Activated naive CD8-positive, alpha-beta T cell treated with anti-CD3 and anti-CD28 coated beads, Interleukin-2, amount 50 U/mL, for 24 hours (primary cell): ENCODE results near the gene KCNJ10.
A peak's percentile ranks its signal among the peaks of the same experiment; 100 is the strongest.

Source experiments
- ATAC-seq: fragments of 150-1000 bp; cut with Tn5 transposase; one replicate; pipeline ENCODE4 v1.10.0; 2021
- DNase-seq: peaks from one replicate; pipeline ENCODE4 v3.0.0; 2021
- H3K27ac Mint-ChIP-seq: one replicate; pipeline ENCODE4 v1.8.0; 2021; ENCODE audit warnings: mild to moderate bottlenecking, mixed read lengths
- H3K27me3 Mint-ChIP-seq: one replicate; pipeline ENCODE4 v1.8.0; 2021; ENCODE audit warnings: mixed read lengths
- H3K36me3 Mint-ChIP-seq: one replicate; pipeline ENCODE4 v1.8.0; 2021; ENCODE audit warnings: low read depth, mixed read lengths
- H3K4me1 Mint-ChIP-seq: one replicate; pipeline ENCODE4 v1.8.0; 2021; ENCODE audit warnings: mixed read lengths
- H3K4me3 Mint-ChIP-seq: one replicate; pipeline ENCODE4 v1.8.0; 2021; ENCODE audit warnings: mild to moderate bottlenecking, moderate library complexity, mixed read lengths
- H3K9me3 Mint-ChIP-seq: one replicate; pipeline ENCODE4 v1.8.0; 2021; ENCODE audit warnings: mixed read lengths

KCNJ10 gene

DNA sequence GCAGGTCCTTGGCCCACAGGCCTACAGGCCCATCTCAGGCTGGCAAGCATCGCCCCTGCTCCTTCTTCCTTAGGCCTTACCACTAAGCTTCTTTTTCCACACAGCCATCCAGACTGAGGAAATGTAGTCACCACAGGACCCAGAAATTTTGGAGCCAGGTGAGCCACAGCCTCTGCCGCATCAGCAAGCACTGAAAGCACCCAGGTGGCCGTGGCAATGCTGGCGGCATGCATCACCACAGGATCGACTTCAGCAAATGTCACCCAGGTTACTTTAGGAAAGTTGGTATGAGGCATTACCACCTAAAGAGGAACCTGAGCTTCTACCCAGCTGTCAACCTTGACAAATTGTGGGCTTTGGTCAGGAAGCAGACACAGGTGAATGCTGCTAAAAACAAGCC is 49.8 kb downstream of the KCNJ10 start:
- H3K4me3 Mint-ChIP-seq = no peak overlapping the region

GRCh38 chr1:160018900-160019299 is 51.1 kb downstream of the KCNJ10 start:
- H3K4me1 Mint-ChIP-seq = peaks cover 4% of the 10 kb centered on the region
- H3K27me3 Mint-ChIP-seq = peaks cover 7% of the 10 kb centered on the region
- ATAC-seq = peak; percentile 57
- H3K36me3 Mint-ChIP-seq = no peaks in the 10 kb centered on the region
- no peak overlapping the region for H3K27ac Mint-ChIP-seq
- DNase-seq = no peak
- H3K9me3 Mint-ChIP-seq = no peaks in the 10 kb centered on the region
- H3K4me3 Mint-ChIP-seq = no peak overlapping the region

More for the DNA sequence above, 49.8 kb downstream of the KCNJ10 start:
- Mint-ChIP-seq H3K27ac (no peak overlapping the region), H3K9me3 (no peaks in the 10 kb centered on the region), H3K36me3 (no peaks in the 10 kb centered on the region), H3K27me3 (peaks cover 7% of the 10 kb centered on the region), H3K4me1 (peaks cover 4% of the 10 kb centered on the region)
- DNase-seq (no peak), ATAC-seq (no peak)

GRCh38 chr1:160018347-160018746 is 51.6 kb downstream of the KCNJ10 start:
- H3K4me1 Mint-ChIP-seq = peaks cover 4% of the 10 kb centered on the region
- no peaks in the 10 kb centered on the region for H3K36me3 Mint-ChIP-seq
- H3K27ac Mint-ChIP-seq = no peak overlapping the region
- H3K27me3 Mint-ChIP-seq = peaks cover 7% of the 10 kb centered on the region
- DNase-seq (no peak), ATAC-seq (no peak)
- no peaks in the 10 kb centered on the region for H3K9me3 Mint-ChIP-seq
- H3K4me3 Mint-ChIP-seq = no peak overlapping the region

DNA sequence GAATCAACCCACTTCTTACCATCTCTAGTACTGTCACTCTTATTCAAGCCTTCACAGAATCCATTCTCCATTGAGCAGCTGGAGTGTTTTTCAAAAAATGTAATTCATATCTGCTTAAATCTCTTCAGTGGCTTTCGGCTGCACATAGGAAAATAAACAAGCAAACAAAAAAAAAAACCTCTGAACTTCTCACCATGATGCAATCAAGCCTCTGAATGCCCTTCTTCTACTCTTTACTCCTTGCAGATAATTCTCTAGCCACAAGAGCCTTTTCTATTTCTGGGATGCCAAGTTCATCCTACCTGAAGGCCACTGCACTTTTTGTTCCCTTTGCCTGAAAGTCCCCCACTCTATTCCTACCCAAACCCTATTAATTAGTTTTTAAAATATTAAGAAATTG is 52.4 kb downstream of the KCNJ10 start:
- DNase-seq (no peak), ATAC-seq (no peak)
- Mint-ChIP-seq H3K27ac (no peak overlapping the region), H3K4me1 (peaks cover 4% of the 10 kb centered on the region), H3K27me3 (peaks cover 7% of the 10 kb centered on the region), H3K4me3 (no peak overlapping the region), H3K36me3 (no peaks in the 10 kb centered on the region), H3K9me3 (no peaks in the 10 kb centered on the region)

DNA sequence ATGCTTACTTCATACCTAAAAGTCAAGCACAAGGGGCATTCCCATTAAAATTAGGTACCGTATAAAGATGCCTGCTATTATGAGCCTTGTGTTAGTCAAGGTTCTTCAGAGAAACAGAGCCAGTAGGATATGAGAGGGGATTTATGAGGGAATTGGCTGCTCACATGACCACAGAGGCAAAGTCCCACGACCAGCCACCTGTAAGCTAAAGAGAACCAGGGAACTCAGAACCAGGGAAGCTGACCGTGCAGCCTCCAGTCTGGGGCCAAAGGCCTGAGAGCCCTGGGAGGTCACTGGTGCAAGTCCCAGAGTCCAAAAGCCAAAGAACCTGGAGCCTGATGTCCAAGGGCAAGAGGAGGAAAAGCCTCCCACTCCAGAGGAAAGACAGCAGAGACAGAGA is 58.2 kb downstream of the KCNJ10 start:
- H3K4me3 Mint-ChIP-seq = no peak overlapping the region
- no peaks in the 10 kb centered on the region for H3K36me3 Mint-ChIP-seq
- H3K4me1 Mint-ChIP-seq = no peaks in the 10 kb centered on the region
- peaks cover 2% of the 10 kb centered on the region for H3K27me3 Mint-ChIP-seq
- no peak overlapping the region for H3K27ac Mint-ChIP-seq
- H3K9me3 Mint-ChIP-seq = no peaks in the 10 kb centered on the region
- no peak for ATAC-seq
- no peak for DNase-seq

- no peaks in the 10 kb centered on the region for H3K9me3 Mint-ChIP-seq
- ATAC-seq (no peak), DNase-seq (no peak)
- H3K27ac Mint-ChIP-seq = no peak overlapping the region
- peaks cover 2% of the 10 kb centered on the region for H3K27me3 Mint-ChIP-seq
- no peaks in the 10 kb centered on the region for H3K36me3 Mint-ChIP-seq
- no peaks in the 10 kb centered on the region for H3K4me1 Mint-ChIP-seq
- no peak overlapping the region for H3K4me3 Mint-ChIP-seq
These were observed 60.2 kb downstream of the KCNJ10 start for GRCh38 chr1:160009801-160010200.

DNA sequence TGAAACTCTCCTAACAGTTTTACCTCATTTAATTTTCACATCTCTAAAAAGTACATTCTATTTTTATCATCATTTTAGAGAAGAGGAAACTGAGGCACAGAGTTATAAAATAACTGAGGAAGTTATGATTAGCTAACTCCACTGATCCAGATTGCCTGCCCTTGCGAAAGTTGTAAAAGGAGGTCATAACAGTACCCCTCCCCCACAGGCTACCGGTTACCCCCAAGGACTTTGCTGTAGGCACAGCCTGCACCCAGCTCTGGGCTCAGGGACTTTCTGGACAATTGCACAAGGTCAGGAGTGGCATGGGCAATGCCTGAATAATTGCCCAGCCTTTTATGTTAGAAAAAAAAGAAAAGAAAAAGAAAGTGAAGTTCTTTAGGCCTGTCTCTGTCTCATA is 60.9 kb downstream of the KCNJ10 start:
- ATAC-seq = no peak
- no peaks in the 10 kb centered on the region for H3K36me3 Mint-ChIP-seq

DNA sequence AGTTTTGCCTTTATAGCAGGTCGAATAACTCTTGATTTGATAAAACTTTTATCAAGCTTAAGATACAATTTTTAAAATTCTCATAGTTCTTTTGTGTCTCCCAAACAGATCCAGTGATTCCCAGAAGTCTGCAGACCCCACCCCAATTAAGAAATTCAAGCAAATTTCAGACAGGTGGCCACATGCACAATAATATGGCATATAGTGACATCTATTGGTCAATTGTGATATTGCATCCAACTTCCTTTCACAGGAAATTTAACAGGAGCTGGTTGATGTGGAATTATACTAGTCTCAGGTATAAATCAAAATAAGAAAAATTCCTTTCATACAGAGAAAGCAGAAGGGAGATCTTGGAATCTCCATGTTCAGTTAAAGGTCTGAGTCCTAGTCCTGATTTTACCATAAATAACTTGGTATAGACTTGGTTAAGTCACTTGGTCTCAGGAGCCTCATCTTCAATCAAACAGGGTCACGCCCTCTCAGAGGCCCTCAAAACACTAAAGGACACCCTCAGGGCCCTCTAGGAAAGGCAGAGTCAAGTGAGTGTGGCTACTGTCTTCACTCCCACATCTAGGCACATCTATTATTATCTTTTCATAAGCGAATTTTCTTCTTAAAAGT is 62.3 kb downstream of the KCNJ10 start:
- Mint-ChIP-seq H3K4me3 (no peak overlapping the region), H3K27me3 (peaks cover 2% of the 10 kb centered on the region), H3K9me3 (no peaks in the 10 kb centered on the region), H3K4me1 (no peaks in the 10 kb centered on the region), H3K36me3 (no peaks in the 10 kb centered on the region), H3K27ac (no peak overlapping the region)
- DNase-seq (no peak), ATAC-seq (no peak)

More for the DNA sequence above, 60.9 kb downstream of the KCNJ10 start:
- H3K27ac Mint-ChIP-seq = no peak overlapping the region
- DNase-seq = no peak
- no peaks in the 10 kb centered on the region for H3K4me1 Mint-ChIP-seq
- H3K27me3 Mint-ChIP-seq = peaks cover 2% of the 10 kb centered on the region
- H3K4me3 Mint-ChIP-seq = no peak overlapping the region
- H3K9me3 Mint-ChIP-seq = no peaks in the 10 kb centered on the region

DNA sequence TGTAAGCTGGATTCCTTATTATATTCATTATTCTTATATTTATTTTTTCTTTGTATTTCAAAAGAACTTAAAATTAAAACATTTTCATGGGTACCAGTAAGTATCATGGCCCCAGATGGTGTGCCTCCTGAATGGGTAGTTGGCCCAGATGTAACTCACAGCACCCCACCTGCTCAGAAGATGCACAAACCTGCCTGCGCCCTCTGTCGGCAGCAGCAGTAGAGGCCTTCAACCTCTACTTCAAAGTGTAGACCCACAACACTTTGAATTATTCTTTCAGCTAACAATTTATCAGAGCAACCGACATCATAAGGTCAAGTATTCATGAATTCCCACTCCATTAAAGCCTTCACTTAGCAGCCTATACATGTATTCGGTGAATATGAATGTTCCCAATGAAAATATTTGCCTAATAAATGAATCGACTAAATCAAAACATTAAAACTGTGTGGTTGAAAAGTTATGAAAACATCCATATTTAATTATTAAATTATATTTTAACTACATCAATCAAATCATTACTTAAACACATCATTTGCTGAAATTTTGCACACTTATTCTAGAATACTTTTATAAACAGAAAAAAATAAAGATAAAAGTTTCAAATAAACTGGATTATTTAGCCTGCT is 63.5 kb downstream of the KCNJ10 start:
- H3K27me3 Mint-ChIP-seq = no peaks in the 10 kb centered on the region
- H3K4me3 Mint-ChIP-seq = no peak overlapping the region
- peak; percentile 74 for DNase-seq
- no peaks in the 10 kb centered on the region for H3K36me3 Mint-ChIP-seq
- no peaks in the 10 kb centered on the region for H3K4me1 Mint-ChIP-seq
- no peaks in the 10 kb centered on the region for H3K9me3 Mint-ChIP-seq
- no peak overlapping the region for H3K27ac Mint-ChIP-seq
- peak; percentile 75 for ATAC-seq

- no peak overlapping the region for H3K4me3 Mint-ChIP-seq
- no peak overlapping the region for H3K27ac Mint-ChIP-seq
- no peaks in the 10 kb centered on the region for H3K9me3 Mint-ChIP-seq
- H3K27me3 Mint-ChIP-seq = peaks cover 4% of the 10 kb centered on the region
- no peaks in the 10 kb centered on the region for H3K4me1 Mint-ChIP-seq
- ATAC-seq (no peak), DNase-seq (no peak)
- H3K36me3 Mint-ChIP-seq = no peaks in the 10 kb centered on the region
These were observed 64.9 kb downstream of the KCNJ10 start for GRCh38 chr1:160005070-160005469.

DNA sequence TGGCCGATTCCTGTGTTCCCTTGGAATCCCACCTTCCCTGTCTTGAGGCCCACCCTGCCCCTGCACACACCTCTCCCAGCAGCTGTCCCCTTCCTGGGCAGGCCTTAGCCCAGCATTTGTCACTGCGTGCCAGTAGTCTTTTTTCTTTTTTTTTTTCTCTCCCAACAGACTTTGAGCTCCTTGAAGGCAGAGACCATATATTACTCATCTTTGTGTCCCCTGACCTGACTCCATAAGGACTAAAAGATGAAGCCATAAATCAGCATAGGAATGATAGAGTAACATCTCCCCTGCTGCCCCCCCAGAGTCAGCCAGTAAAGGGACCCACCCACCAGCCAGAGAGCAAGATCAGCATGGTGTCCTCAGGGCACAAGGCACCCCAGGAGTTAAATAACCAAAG is 65.5 kb downstream of the KCNJ10 start:
- H3K27me3 Mint-ChIP-seq = peaks cover 4% of the 10 kb centered on the region
- DNase-seq (no peak), ATAC-seq (no peak)
- no peaks in the 10 kb centered on the region for H3K4me1 Mint-ChIP-seq
- H3K4me3 Mint-ChIP-seq = no peak overlapping the region
- H3K27ac Mint-ChIP-seq = no peak overlapping the region
- H3K9me3 Mint-ChIP-seq = no peaks in the 10 kb centered on the region
- no peaks in the 10 kb centered on the region for H3K36me3 Mint-ChIP-seq

- Mint-ChIP-seq H3K27ac (no peak overlapping the region), H3K9me3 (no peaks in the 10 kb centered on the region), H3K4me1 (no peaks in the 10 kb centered on the region), H3K36me3 (no peaks in the 10 kb centered on the region), H3K27me3 (peaks cover 7% of the 10 kb centered on the region), H3K4me3 (no peak overlapping the region)
- DNase-seq = no peak
- no peak for ATAC-seq
These were observed 66.0 kb downstream of the KCNJ10 start for GRCh38 chr1:160004001-160004400.

DNA sequence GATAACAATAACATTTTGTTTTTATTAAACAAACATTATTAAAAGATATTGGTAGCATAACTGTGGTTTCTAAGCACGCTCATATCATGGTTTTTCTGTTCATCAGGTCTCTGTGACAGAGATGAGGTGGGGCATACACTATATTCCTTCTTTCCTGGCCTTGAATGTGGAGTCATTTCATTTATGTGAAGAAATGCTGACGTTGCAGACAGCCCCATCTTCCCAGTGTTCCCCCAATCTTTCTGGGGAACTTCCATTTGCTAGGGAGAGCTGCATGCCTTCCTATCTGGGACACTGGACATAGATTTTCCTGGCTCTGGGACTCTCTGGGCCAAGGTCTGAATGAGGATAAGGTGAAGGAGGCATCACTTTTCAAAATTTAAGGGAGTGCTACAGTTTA is 68.5 kb downstream of the KCNJ10 start:
- no peaks in the 10 kb centered on the region for H3K4me1 Mint-ChIP-seq
- no peaks in the 10 kb centered on the region for H3K36me3 Mint-ChIP-seq
- H3K4me3 Mint-ChIP-seq = no peak overlapping the region
- ATAC-seq (no peak), DNase-seq (no peak)
- no peaks in the 10 kb centered on the region for H3K9me3 Mint-ChIP-seq
- H3K27ac Mint-ChIP-seq = no peak overlapping the region
- H3K27me3 Mint-ChIP-seq = peaks cover 15% of the 10 kb centered on the region

- no peak for DNase-seq
- peaks cover 16% of the 10 kb centered on the region for H3K27me3 Mint-ChIP-seq
- H3K36me3 Mint-ChIP-seq = no peaks in the 10 kb centered on the region
- no peaks in the 10 kb centered on the region for H3K9me3 Mint-ChIP-seq
- no peak overlapping the region for H3K27ac Mint-ChIP-seq
- no peaks in the 10 kb centered on the region for H3K4me1 Mint-ChIP-seq
- no peak for ATAC-seq
- no peak overlapping the region for H3K4me3 Mint-ChIP-seq
These were observed 70.8 kb downstream of the KCNJ10 start for GRCh38 chr1:159999204-159999603.

DNA sequence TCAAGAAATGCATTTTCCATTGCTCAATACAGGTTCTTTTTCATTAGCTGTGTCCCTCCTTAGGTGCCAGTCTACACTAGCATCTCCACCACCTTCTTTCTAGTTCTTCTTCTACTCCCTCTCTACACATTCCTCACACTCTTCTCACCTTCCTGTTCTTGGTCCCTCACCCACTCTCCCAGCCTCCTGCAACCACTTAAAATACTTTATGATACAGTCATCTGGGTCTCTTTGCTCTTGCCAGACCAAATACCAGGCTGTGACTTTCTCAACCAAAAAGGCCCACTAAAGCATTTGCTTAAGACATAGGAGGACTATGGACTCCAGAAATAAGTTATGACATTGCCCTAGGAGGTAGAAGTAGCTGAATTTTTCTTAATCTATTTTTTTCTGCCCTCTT is 73.3 kb downstream of the KCNJ10 start:
- Mint-ChIP-seq H3K9me3 (no peaks in the 10 kb centered on the region), H3K36me3 (no peaks in the 10 kb centered on the region), H3K27me3 (peaks cover 17% of the 10 kb centered on the region), H3K4me1 (peaks cover 2% of the 10 kb centered on the region), H3K27ac (no peak overlapping the region), H3K4me3 (no peak overlapping the region)
- ATAC-seq (no peak), DNase-seq (no peak)

DNA sequence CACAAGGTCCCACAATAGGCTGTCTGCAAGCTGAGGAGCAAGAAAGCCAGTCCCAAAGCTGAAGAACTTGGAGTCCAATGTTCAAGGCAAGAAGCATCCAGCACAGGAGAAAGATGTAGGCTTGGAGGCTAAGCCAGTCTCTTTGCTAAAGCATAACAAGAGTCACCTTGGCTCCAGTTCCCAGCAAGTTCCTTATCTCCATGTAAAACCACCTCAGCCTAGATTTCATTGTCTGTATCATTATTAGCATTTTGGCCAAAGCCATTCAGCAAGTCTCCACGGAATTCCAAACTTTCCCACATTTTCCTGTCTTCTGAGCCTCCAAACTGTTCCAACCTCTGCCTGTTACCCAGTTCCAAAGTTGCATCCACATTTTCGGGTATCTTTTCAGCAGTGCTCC is 75.1 kb downstream of the KCNJ10 start:
- ATAC-seq = no peak
- Mint-ChIP-seq H3K4me3 (no peak overlapping the region), H3K4me1 (peaks cover 8% of the 10 kb centered on the region), H3K27me3 (peaks cover 16% of the 10 kb centered on the region), H3K9me3 (no peaks in the 10 kb centered on the region), H3K36me3 (no peaks in the 10 kb centered on the region), H3K27ac (no peak overlapping the region)
- no peak for DNase-seq
